HK-2 (cell line): ENCODE results near the gene OR4D2.
A peak's percentile ranks its signal among the peaks of the same experiment; 100 is the strongest.

Experiments used
- DNase-seq: peaks from one replicate; pipeline ENCODE4 v3.0.0-alpha.2; 2018; ENCODE audit not compliant: unreplicated experiment

The OR4D2 gene

DNA sequence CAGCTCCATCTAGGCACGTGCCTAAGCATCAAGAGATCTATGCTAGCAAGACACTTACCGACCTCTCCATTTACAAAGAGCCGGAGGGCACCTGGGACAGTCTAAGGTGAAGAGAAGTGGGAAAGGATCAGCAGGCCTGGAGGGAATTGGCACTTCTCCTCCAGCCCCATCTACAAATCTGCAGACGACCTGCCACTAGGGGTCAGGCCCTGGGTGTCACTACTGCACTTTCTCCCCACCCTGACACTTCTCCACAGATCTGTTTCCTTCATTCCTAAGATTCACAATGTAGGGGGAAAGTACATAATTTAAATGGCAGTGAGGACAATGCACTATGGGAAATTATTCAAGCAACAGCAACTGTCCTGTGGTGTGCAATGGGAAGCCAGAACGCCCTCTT, 44.1 kb downstream of the OR4D2 start:
- DNase-seq, result no peak

DNA sequence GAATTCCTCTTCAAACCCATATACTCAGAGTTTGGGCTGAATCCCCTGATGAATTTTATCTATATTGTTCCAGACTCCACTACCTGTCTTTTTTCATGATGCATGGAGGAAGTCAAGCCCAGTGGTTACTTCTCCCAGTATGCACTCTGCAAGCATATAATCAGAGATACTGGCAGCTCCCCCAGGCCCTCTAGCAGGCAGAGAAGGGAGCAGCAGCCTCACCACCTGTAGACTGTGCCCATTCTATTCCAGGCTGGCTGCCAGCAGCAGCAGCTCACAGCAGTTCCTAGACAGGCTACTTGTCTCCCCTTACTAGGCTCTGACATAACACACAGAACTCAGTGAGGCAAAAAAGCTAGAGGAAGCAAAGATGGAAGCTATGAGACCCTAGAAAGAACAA, 48.9 kb downstream of the OR4D2 start:
- DNase-seq, result no peak

DNA sequence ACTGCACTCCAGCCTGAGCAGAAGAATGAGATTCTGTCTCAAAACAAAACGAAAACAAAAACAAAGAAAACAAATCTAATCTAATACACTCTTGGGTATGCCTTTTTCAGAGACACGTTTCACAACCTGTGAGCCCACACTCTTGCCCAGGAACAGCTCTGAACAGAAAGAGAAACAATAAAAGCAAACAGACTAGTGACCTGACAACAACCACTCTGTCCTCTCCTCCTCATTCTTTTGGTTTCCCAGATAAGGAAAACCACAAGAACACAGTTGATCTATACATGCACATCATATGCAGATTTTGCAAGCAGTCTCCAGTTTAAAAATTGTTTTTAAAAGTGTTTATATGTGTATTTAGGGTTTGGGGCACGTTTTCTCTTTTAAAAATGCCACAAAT, 51.0 kb downstream of the OR4D2 start:
- DNase-seq, result no peak

DNA sequence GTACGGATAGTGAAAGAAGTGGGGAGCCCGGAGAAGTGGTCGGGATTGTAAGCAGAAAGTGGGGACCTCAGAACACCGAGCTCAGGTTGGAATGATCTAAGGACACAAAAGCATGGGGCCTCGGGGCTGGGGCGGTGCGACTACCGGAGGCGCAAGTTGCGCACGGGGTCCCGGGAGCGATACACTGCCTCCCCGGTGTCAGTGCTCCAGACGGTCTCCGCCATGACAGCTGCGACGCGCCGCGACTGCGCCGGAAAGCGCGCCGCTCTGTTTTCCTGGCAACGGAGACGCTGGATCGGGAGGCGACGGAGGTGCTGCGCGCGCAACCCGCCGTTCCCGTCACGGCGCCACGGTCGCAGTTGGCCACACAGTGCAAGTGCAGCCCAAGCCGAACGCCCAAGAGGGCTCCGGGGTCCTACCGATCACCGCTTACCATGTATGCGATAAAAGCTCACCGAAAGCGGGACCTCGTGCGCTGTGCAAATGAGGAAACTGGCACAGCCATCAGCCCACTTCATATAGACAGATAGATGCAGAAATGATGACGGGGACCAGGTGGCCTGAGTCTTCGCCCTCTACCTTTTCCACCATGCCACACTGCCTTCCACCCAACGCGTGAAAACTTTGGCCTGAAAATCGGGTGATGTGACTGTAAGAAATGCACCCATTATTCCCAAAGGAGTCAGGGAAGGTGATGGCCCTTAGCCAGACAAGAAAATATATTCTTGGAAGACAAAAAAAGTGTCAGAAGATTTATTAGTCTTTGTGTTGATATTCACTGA, 52.4 kb downstream of the OR4D2 start, which contains the start of gene MKS1:
Gene MKS1 (minus strand): TSS at position 249 of the 782 bp plus-strand sequence. CDS start 25 bp downstream, at position 224.
- DNase-seq, result peak; percentile 96

DNA sequence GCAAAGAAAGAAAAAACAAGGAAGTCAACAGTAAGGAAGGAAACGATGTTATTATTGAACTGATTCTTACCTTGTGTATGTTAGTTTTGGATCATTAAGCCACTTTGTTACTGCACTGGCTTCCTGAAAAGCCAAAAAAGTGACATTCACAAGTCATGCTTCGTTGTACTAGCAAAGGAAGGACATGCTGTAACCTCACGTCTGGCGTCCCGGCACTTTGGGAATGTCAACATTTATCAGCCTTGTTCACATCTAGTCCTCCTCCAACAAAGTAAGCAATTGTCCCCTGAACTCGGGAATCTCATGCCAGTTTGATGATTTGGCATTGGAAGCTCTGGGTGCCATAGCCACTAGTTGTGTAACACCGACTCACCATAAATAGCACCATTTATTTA, 53.0 kb downstream of the OR4D2 start:
- DNase-seq, result no peak
